Measurements from ENCODE around the gene JAK2.

Gene JAK2

GRCh38 chr9:4965174-4965821 lies 19.8 kb upstream of the JAK2 start:
- Histone ChIP-seq H3K27me3 (ENCODE audit: insufficient read depth, low read length, poor library complexity, severe bottlenecking) (no peaks in the 10 kb centered on the region), H3K9me3 (ENCODE audit: insufficient read depth, low read depth, low read length) (no peaks in the 10 kb centered on the region), H3K4me3 (ENCODE audit: low read length, poor library complexity, severe bottlenecking) (peak overlapping the region; percentile 28), H3F3A (ENCODE audit: low read depth) (no peaks in the 10 kb centered on the region), H3K36me3 (ENCODE audit: insufficient read depth, low read length) (no peaks in the 10 kb centered on the region), H3K79me2 (ENCODE audit: insufficient read depth, low read length) (no peaks in the 10 kb centered on the region), H3K4me2 (ENCODE audit: low read depth, low read length, poor library complexity, severe bottlenecking) (peak overlapping the region; percentile 60), H4K20me1 (ENCODE audit: insufficient read depth, low read length, poor library complexity, severe bottlenecking) (no peaks in the 10 kb centered on the region), H3K9me2 (replicated peaks; ENCODE audit: low read depth, low read length) (no peaks in the 10 kb centered on the region), H3K4me1 (ENCODE audit: insufficient read depth, low read length, poor library complexity, severe bottlenecking) (peaks cover 7% of the 10 kb centered on the region), H3K9ac (ENCODE audit: low read depth, low read length, poor library complexity, severe bottlenecking) (peak overlapping the region; percentile 31), H2AFZ (ENCODE audit: low read length) (peak overlapping the region; percentile 85)
- TF ChIP-seq CTCF (conservative IDR thresholded peaks at IDR 0.05; ENCODE audit: low read length) (no peak), EZH2phosphoT487 (IDR thresholded peaks at IDR 0.05; ENCODE audit: borderline replicate concordance) (no peak)

- Histone ChIP-seq H3K4me3 (ENCODE audit: low read length, poor library complexity, severe bottlenecking) (no peak overlapping the region), H3F3A (ENCODE audit: low read depth) (no peaks in the 10 kb centered on the region), H4K20me1 (ENCODE audit: insufficient read depth, low read length, poor library complexity, severe bottlenecking) (no peaks in the 10 kb centered on the region), H3K27me3 (ENCODE audit: insufficient read depth, low read length, poor library complexity, severe bottlenecking) (no peaks in the 10 kb centered on the region), H3K9me2 (replicated peaks; ENCODE audit: low read depth, low read length) (no peaks in the 10 kb centered on the region), H3K9me3 (ENCODE audit: insufficient read depth, low read depth, low read length) (no peaks in the 10 kb centered on the region), H2AFZ (ENCODE audit: low read length) (no peak overlapping the region), H3K36me3 (ENCODE audit: insufficient read depth, low read length) (no peaks in the 10 kb centered on the region), H3K4me2 (ENCODE audit: low read depth, low read length, poor library complexity, severe bottlenecking) (no peak overlapping the region), H3K4me1 (ENCODE audit: insufficient read depth, low read length, poor library complexity, severe bottlenecking) (peaks cover 13% of the 10 kb centered on the region), H3K9ac (ENCODE audit: low read depth, low read length, poor library complexity, severe bottlenecking) (no peak overlapping the region), H3K79me2 (ENCODE audit: insufficient read depth, low read length) (no peaks in the 10 kb centered on the region)
- TF ChIP-seq CTCF (conservative IDR thresholded peaks at IDR 0.05; ENCODE audit: low read length) (no peak), EZH2phosphoT487 (IDR thresholded peaks at IDR 0.05; ENCODE audit: borderline replicate concordance) (no peak)
Measured at GRCh38 chr9:4967523-4967922, 17.5 kb upstream of the JAK2 start.

- H4K20me1 ChIP-seq (ENCODE audit: insufficient read depth, low read length, poor library complexity, severe bottlenecking): no peaks in the 10 kb centered on the region
- no peak overlapping the region for H3K4me3 ChIP-seq (ENCODE audit: low read length, poor library complexity, severe bottlenecking)
- no peaks in the 10 kb centered on the region for H3K79me2 ChIP-seq (ENCODE audit: insufficient read depth, low read length)
- no peak overlapping the region for H3K4me2 ChIP-seq (ENCODE audit: low read depth, low read length, poor library complexity, severe bottlenecking)
- no peaks in the 10 kb centered on the region for H3K9me3 ChIP-seq (ENCODE audit: insufficient read depth, low read depth, low read length)
- H3K36me3 ChIP-seq (ENCODE audit: insufficient read depth, low read length): no peaks in the 10 kb centered on the region
- no peak overlapping the region for H2AFZ ChIP-seq (ENCODE audit: low read length)
- TF ChIP-seq EZH2phosphoT487 (IDR thresholded peaks at IDR 0.05; ENCODE audit: borderline replicate concordance) (no peak), CTCF (conservative IDR thresholded peaks at IDR 0.05; ENCODE audit: low read length) (no peak)
- no peaks in the 10 kb centered on the region for H3F3A ChIP-seq (ENCODE audit: low read depth)
- H3K27me3 ChIP-seq (ENCODE audit: insufficient read depth, low read length, poor library complexity, severe bottlenecking): no peaks in the 10 kb centered on the region
- H3K4me1 ChIP-seq (ENCODE audit: insufficient read depth, low read length, poor library complexity, severe bottlenecking): peaks cover 13% of the 10 kb centered on the region
- no peaks in the 10 kb centered on the region for H3K9me2 ChIP-seq (replicated peaks; ENCODE audit: low read depth, low read length)
- H3K9ac ChIP-seq (ENCODE audit: low read depth, low read length, poor library complexity, severe bottlenecking): no peak overlapping the region
Measured at GRCh38 chr9:4969130-4969529, 15.9 kb upstream of the JAK2 start.

Data from Loucy (cell line).